OCI-LY7 (cell line): ENCODE results near the gene GCLM. TPM values are rescaled to one million over a fixed set of nuclear protein-coding genes. Genes with fewer than 3 reads are reported as not detected.

ENCODE experiments used
- BruUV-seq: library from RNA; stranded (reverse); fragments of 400-500 nt; replicated peaks from 2 replicates; lab custom pipeline; 2021; lab: Mats Ljungman, UMichigan
- CTCF ChIA-PET: fragments of 300-600 bp; sonication (Branson Sonifier 250); formaldehyde crosslinking; loops from one replicate; lab custom pipeline; 2022; ENCODE audit warnings: antibody characterized with exemption; ENCODE audit not compliant: unreplicated experiment; lab: Charles Lee
- POLR2A ChIA-PET: fragments of 300-600 bp; sonication (Branson Sonifier 250); formaldehyde crosslinking; loops from one replicate; lab custom pipeline; 2022; ENCODE audit warnings: antibody characterized with exemption; lab: Charles Lee
- DNase-seq: peaks from one replicate; pipeline ENCODE4 v3.0.0-alpha.2; 2015; ENCODE audit warnings: low spot score
- H2AFZ ChIP-seq: fragments of 200-600 bp; sonication (generic), shearing (Covaris generic); 2 replicates; pipeline ENCODE4 v1.6.1; 2014; ENCODE audit warnings: mild to moderate bottlenecking, antibody characterized with exemption, low read length, moderate library complexity
- H3K27ac ChIP-seq: fragments of 200-600 bp; sonication (generic); 2 replicates; pipeline ENCODE4 v1.5.1; 2014; ENCODE audit warnings: mixed run types, low read depth, mild to moderate bottlenecking, moderate library complexity, low read length, inconsistent platforms; ENCODE audit not compliant: poor library complexity, severe bottlenecking
- H3K36me3 ChIP-seq: fragments of 200-600 bp; sonication (generic); 2 replicates; pipeline ENCODE4 v1.6.1; 2014; ENCODE audit warnings: mild to moderate bottlenecking, antibody characterized with exemption, low read length, moderate library complexity, mixed read lengths; ENCODE audit not compliant: insufficient read depth
- H3K4me1 ChIP-seq: fragments of 200-600 bp; sonication (generic); 2 replicates; pipeline ENCODE4 v1.5.1; 2014; ENCODE audit warnings: mild to moderate bottlenecking, low read length; ENCODE audit not compliant: insufficient read depth, poor library complexity, severe bottlenecking
- H3K4me2 ChIP-seq: fragments of 200-600 bp; sonication (generic); 2 replicates; pipeline ENCODE4 v1.6.1; 2014; ENCODE audit warnings: mild to moderate bottlenecking, low read length
- H3K4me3 ChIP-seq: fragments of 200-600 bp; sonication (generic); 2 replicates; pipeline ENCODE4 v1.5.1; 2014; ENCODE audit warnings: mild to moderate bottlenecking, low read depth, low read length; ENCODE audit not compliant: poor library complexity, severe bottlenecking
- H3K79me2 ChIP-seq: fragments of 200-600 bp; sonication (generic); 2 replicates; pipeline ENCODE4 v1.6.1; 2016; ENCODE audit warnings: low read depth, mild to moderate bottlenecking, low read length, moderate library complexity, mixed read lengths; ENCODE audit not compliant: insufficient read depth
- H3K9me2 ChIP-seq: fragments of 200-600 bp; sonication (generic); 2 replicates; pipeline ENCODE4 v1.6.1; 2016; ENCODE audit warnings: mild to moderate bottlenecking, low read length, mixed read lengths; ENCODE audit not compliant: insufficient read depth
- H3K9me3 ChIP-seq: fragments of 200-600 bp; sonication (generic); 2 replicates; pipeline ENCODE4 v1.6.1; 2014; ENCODE audit warnings: mild to moderate bottlenecking, mixed run types, low read length, mixed read lengths
- H4K20me1 ChIP-seq: fragments of 200-600 bp; sonication (generic); 2 replicates; pipeline ENCODE4 v1.6.1; 2014; ENCODE audit warnings: mild to moderate bottlenecking, antibody characterized with exemption, low read length, moderate library complexity, mixed read lengths; ENCODE audit not compliant: insufficient read depth
- CTCF ChIP-seq: fragments of 200-600 bp; sonication (generic); conservative IDR thresholded peaks from 2 replicates; pipeline ENCODE4 v1.5.1; 2014; ENCODE audit warnings: mild to moderate bottlenecking, antibody characterized with exemption, low read length, moderate library complexity, mixed read lengths
- EZH2phosphoT487 ChIP-seq: fragments of 200-600 bp; sonication (generic); IDR thresholded peaks from 2 replicates; pipeline ENCODE4 v1.6.1; 2018; ENCODE audit warnings: low read depth, borderline replicate concordance, mild to moderate bottlenecking, mixed run types, antibody characterized with exemption, low read length, moderate library complexity, mixed read lengths
- intact Hi-C: fragments of 100-400 bp; cut with micrococcal nuclease; formaldehyde crosslinking; loops from one replicate; pipeline ENCODE4 v1.10.0; 2022; ENCODE audit not compliant: unreplicated experiment
- total RNA-seq, 2 experiments: library from RNA; depleted of rRNA in 1 of 2; stranded (reverse); fragments of >200 nt in 1 of 2; shearing (Covaris generic) in 1 of 2; gene quantifications; 2 replicates each; pipeline ENCODE4 v1.2.3, GENCODE V29; 2014 to 2022

GCLM gene
- total RNA-seq, 2 experiments from 2014 or later: 7.0 to 24.0 TPM

- H3K9me3 ChIP-seq: no peaks in the 10 kb centered on the region
- BruUV-seq: no TSS peak
- H3K9me2 ChIP-seq: no peaks in the 10 kb centered on the region
- POLR2A ChIA-PET: interaction anchor here (1.8 kb wide), 1 partner anchor 218 kb away, joined by 7 read pairs; no protein-coding TSS in a partner anchor
- TF ChIP-seq CTCF (peak; percentile 50), EZH2phosphoT487 (no peak)
- H3K27ac ChIP-seq: peak overlapping the region; percentile 84
- peak; percentile 93 for DNase-seq
- H3K4me2 ChIP-seq: peak overlapping the region; percentile 84
- no peaks in the 10 kb centered on the region for H3K36me3 ChIP-seq
- no peaks in the 10 kb centered on the region for H4K20me1 ChIP-seq
- CTCF ChIA-PET: no interaction called here
- H3K4me1 ChIP-seq: peaks cover 29% of the 10 kb centered on the region
- no peaks in the 10 kb centered on the region for H3K79me2 ChIP-seq
- intact Hi-C loops: loop anchor here (1.0 to 5.0 kb wide), 7 partner anchors 32 to 768 kb away; partner anchors contain the start of genes BCAR3, DNTTIP2, GCLM and MTF2
- peak overlapping the region; percentile 96 for H2AFZ ChIP-seq
- peak overlapping the region; percentile 75 for H3K4me3 ChIP-seq
Observed at GRCh38 chr1:93846992-93847810, 62.0 kb downstream of the GCLM start.

- ChIA-PET CTCF (interaction anchor here (0.6 to 1.1 kb wide), 4 partner anchors 28 to 217 kb away, joined by 3 to 4 read pairs (median 4); no protein-coding TSS in a partner anchor), POLR2A (interaction anchor here (0.6 to 1.8 kb wide), 10 partner anchors 31 to 501 kb away, joined by 3 to 7 read pairs (median 4); partner anchors contain the start of genes DNTTIP2 and DR1)
- Histone ChIP-seq H3K27ac (peak overlapping the region; percentile 84), H2AFZ (peak overlapping the region; percentile 95), H4K20me1 (no peaks in the 10 kb centered on the region), H3K36me3 (no peaks in the 10 kb centered on the region), H3K4me1 (peaks cover 29% of the 10 kb centered on the region), H3K79me2 (no peaks in the 10 kb centered on the region), H3K4me3 (peak overlapping the region; percentile 75), H3K9me3 (no peaks in the 10 kb centered on the region), H3K4me2 (peak overlapping the region; percentile 84), H3K9me2 (no peaks in the 10 kb centered on the region)
- intact Hi-C loops: loop anchor here (2.0 to 5.0 kb wide), 4 partner anchors 139 to 500 kb away; partner anchors contain the start of gene BCAR3
- BruUV-seq: no TSS peak
- peak; percentile 92 for DNase-seq
- TF ChIP-seq CTCF (peak; percentile 59), EZH2phosphoT487 (no peak)
Observed at GRCh38 chr1:93846206-93846991, 62.8 kb downstream of the GCLM start.
